AG10803 (cell line): ENCODE measurements around the gene RAPGEF6.

Source experiments
- DNase-seq: peaks from one replicate; pipeline ENCODE4 v3.0.0; 2010; ENCODE audit warnings: low read depth
- H3K4me3 ChIP-seq: 2 replicates; pipeline ENCODE4 v1.5.1; 2011; ENCODE audit warnings: mild to moderate bottlenecking, low read length, control low read depth
- CTCF ChIP-seq: conservative IDR thresholded peaks from 2 replicates; pipeline ENCODE4 v1.5.1; 2011; ENCODE audit warnings: mild to moderate bottlenecking, low read length, control low read depth, inconsistent platforms

The RAPGEF6 gene

DNA sequence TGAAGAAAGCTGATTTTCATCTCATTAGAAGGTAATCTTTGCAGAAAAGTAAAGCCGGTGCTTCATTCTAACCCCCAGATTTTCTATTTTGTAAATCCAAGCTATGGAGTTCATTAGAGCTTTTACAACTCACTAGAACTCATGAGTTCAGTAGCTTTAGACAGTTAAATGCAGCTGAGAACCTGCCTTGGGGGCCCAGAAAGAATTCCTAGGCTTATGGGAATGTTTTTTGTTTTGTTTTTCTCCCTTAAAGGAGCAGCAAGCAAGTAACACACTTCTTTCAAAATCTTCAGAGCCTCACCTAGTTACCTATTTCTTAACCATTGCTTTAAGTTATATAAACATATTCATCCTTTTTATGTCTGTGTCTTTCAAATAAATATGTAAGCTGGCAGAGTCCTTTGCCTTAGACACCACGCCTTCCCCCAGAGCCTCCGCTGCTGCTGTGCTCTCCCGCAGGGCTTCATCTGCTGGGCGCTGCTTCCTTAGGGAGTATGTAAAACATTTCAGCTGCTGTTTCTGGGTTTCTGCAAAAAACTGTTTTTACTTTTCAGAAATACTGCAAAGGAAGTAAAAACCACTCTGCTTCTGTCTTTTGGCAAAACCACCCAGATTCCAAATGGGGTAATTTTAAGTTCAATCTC is 238.3 kb downstream of the RAPGEF6 start:
- TF ChIP-seq CTCF: no peak
- no peak for DNase-seq
- H3K4me3 ChIP-seq: no peak overlapping the region

GRCh38 chr5:131396015-131396414 is 239.0 kb downstream of the RAPGEF6 start:
- DNase-seq: no peak
- H3K4me3 ChIP-seq: no peak overlapping the region
- TF ChIP-seq CTCF: no peak

DNA sequence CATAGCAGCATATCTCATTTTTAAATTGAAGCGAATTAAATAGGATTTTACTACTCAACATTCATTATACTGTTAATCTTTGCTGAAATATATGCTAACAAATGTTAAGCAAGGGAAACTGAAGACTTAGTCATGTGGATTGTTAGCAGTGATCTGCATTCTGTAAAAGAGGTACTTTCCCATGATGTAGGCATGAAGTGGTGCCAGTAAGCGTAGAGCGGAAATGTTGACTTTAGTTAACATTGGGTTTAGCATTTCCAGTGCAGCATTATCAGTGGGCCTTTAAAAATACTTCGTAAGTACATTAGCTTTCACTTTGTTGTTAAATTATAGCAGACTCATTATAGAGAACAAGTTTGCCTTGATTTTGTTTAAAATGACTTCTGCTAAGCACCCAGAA is 240.9 kb downstream of the RAPGEF6 start:
- TF ChIP-seq CTCF: no peak
- no peak overlapping the region for H3K4me3 ChIP-seq
- DNase-seq: no peak

GRCh38 chr5:131393498-131393968 is 241.5 kb downstream of the RAPGEF6 start:
- TF ChIP-seq CTCF: no peak
- DNase-seq: no peak
- no peak overlapping the region for H3K4me3 ChIP-seq

- TF ChIP-seq CTCF: no peak
- DNase-seq: no peak
- no peak overlapping the region for H3K4me3 ChIP-seq
These were observed 242.4 kb downstream of the RAPGEF6 start for GRCh38 chr5:131392466-131393095.

DNA sequence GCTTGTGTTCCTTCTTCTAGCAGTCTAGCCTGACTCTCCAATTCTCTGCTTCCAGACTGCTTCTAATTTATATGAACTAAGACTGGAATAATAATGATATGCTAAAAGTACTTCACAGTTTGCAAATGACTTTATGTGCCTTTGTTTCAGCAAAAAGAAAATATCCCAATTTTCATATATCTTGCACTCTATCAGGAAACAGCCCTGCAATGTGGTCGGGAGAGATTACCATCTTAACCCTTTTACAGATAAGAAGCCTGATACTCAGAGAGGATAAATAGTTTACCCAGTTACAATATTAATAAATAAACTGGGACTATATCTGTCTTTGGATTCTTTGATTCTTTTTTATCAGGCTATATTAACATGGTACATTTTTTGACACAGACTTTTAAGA is 245.2 kb downstream of the RAPGEF6 start:
- no peak for DNase-seq

More for the DNA sequence above, 245.2 kb downstream of the RAPGEF6 start:
- H3K4me3 ChIP-seq: no peak overlapping the region
- no peak for TF ChIP-seq CTCF
